GM19452 (cell line): ENCODE measurements around the gene MICU2.
"Not testable (repeated sequence)": the region's sequence is repeated elsewhere in the genome, so short reads cannot be mapped to it uniquely, and the experiment has no call there.

Experiments
- ATAC-seq: cut with Tn5 transposase; IDR thresholded peaks from one replicate; pipeline ENCODE4 v1.9.1; 2021; ENCODE audit not compliant: unreplicated experiment

The MICU2 gene

GRCh38 chr13:21595546-21595822, 8.5 kb downstream of the MICU2 start:
- ATAC-seq: peak; percentile 61

GRCh38 chr13:21594715-21595545, 9.0 kb downstream of the MICU2 start:
- peak; percentile 41 for ATAC-seq

- ATAC-seq: not testable (repeated sequence)
These were observed 13.1 kb downstream of the MICU2 start for GRCh38 chr13:21590665-21591456.

GRCh38 chr13:21590231-21590630, 13.7 kb downstream of the MICU2 start:
- ATAC-seq: no peak

GRCh38 chr13:21589510-21589909, 14.5 kb downstream of the MICU2 start:
- ATAC-seq: not testable (repeated sequence)

- not testable (repeated sequence) for ATAC-seq
These were observed 15.6 kb downstream of the MICU2 start for GRCh38 chr13:21588411-21588810.

GRCh38 chr13:21584973-21585592, 18.9 kb downstream of the MICU2 start:
- no peak for ATAC-seq

GRCh38 chr13:21583478-21583877, 20.5 kb downstream of the MICU2 start:
- ATAC-seq: no peak

- ATAC-seq: no peak
These were observed 23.2 kb downstream of the MICU2 start for GRCh38 chr13:21580736-21581135.

GRCh38 chr13:21579754-21580316, 24.1 kb downstream of the MICU2 start:
- no peak for ATAC-seq

- ATAC-seq: no peak
These were observed 25.2 kb downstream of the MICU2 start for GRCh38 chr13:21578748-21579147.

GRCh38 chr13:21576426-21576825, 27.5 kb downstream of the MICU2 start:
- ATAC-seq: no peak

GRCh38 chr13:21573920-21574712, 29.9 kb downstream of the MICU2 start:
- no peak for ATAC-seq

GRCh38 chr13:21569686-21570085, 34.3 kb downstream of the MICU2 start:
- no peak for ATAC-seq

GRCh38 chr13:21568854-21569253, 35.1 kb downstream of the MICU2 start:
- ATAC-seq: no peak

GRCh38 chr13:21567714-21568113, 36.3 kb downstream of the MICU2 start:
- no peak for ATAC-seq

- ATAC-seq: no peak
These were observed 46.0 kb downstream of the MICU2 start for GRCh38 chr13:21557995-21558394.

GRCh38 chr13:21556051-21556450, 47.9 kb downstream of the MICU2 start:
- no peak for ATAC-seq

- ATAC-seq: not testable (repeated sequence)
These were observed 50.7 kb downstream of the MICU2 start for GRCh38 chr13:21553261-21553660.

GRCh38 chr13:21550918-21551317, 53.1 kb downstream of the MICU2 start:
- ATAC-seq: no peak

- ATAC-seq: no peak
These were observed 54.3 kb downstream of the MICU2 start for GRCh38 chr13:21549633-21550032.
